Inflammatory macrophage (primary cell): ENCODE measurements around the gene GABPB2.
A peak's percentile ranks its signal among the peaks of the same experiment; 100 is the strongest.
"Not testable (repeated sequence)": the region's sequence is repeated elsewhere in the genome, so short reads cannot be mapped to it uniquely, and the experiment has no call there.

Experiments
- DNase-seq, 2 donors: peaks; one replicate each; pipeline ENCODE4 v3.0.0-alpha.2; 2020 to 2022

The GABPB2 gene

DNA sequence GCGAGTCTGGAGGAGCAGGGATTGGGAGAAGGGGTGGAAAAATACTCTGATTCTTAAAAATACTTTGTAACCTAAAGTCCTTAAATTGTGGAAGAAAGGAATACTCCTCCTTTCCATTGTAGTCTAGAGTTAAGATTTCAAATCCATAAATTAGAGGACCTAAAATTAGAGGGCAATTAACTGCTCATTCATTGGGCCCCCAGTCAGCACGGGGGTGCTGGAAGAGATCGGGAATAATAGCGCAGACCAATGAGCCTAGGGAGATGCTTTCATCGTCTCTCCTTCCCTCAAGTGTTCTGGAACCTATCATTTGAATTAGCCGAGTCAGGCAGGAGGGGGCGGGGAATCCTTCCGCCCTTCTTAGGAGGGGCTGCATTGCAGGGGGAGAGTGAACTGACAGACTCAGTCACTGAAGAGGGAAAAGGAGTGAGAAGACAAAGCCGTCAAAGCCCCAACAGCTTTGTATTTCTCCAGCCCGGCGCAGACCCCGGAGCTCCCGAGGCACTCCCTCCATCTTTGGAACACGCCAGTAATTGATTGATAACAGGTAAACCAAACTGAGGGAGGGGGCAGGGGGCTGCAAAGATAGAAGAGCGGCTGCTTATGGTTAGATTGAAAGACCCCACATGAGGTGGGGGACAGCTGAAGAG is 10.4 kb upstream of the GABPB2 start, which contains the start of gene MLLT11:
MLLT11 (plus strand) TSS at position 391 of the 650 bp plus-strand sequence. CDS start 6,828 bp downstream, outside the sequence.
- DNase-seq: no peak

DNA sequence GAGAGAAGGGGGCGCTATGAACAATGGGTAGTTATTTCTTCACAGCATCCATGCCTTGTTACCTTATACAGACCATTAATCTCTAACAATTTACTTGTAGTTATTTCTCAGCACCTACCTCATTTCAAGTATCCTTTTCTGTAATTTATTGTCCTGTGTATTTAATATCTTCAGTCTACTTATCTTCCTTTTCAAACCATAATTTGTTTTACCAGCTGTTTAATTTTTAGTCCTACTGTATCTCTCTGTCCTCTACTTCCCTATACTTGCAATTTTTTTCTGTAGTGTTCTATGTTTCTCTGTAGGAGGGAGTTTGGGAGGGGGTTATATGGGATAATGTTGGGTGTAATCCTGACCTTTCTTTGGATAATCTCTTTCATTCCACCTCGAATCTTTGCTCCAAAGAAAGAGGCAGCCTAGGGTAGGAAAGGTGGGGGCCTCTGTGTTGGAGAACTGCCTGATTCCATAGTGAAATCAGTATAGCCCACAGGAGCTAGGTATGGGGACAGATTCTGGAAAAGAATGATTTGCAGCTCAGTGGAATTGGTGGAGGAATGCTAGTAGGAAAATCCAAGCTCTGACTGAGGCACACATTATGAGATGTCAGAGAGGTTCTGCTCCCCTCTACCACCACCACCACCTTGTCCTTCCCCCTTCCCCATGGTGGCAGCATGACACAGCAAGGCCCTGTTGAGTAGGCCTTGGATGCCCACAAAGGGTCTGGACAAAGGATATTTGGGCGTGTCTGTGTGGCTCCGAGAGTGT is 9.7 kb upstream of the GABPB2 start:
- DNase-seq: no peak

DNA sequence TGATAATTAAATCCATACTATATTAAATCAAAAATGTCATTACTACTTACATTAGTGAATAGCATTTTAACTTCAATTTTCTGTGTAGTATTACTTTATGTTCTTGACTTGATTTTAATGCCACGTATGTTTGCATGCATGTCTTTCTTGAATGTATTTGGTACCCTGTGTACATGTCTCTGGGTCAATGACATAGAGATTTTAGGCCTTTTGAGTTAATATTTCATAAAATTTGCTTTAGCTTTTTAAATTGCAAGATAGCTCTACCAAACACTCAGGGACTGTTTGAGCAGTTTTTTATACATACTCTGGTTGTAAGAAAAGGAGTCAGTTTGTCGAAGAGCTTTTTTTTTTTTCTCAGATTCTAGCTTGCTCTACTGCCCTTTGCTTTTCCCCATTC is 8.9 kb upstream of the GABPB2 start:
- DNase-seq: no peak

DNA sequence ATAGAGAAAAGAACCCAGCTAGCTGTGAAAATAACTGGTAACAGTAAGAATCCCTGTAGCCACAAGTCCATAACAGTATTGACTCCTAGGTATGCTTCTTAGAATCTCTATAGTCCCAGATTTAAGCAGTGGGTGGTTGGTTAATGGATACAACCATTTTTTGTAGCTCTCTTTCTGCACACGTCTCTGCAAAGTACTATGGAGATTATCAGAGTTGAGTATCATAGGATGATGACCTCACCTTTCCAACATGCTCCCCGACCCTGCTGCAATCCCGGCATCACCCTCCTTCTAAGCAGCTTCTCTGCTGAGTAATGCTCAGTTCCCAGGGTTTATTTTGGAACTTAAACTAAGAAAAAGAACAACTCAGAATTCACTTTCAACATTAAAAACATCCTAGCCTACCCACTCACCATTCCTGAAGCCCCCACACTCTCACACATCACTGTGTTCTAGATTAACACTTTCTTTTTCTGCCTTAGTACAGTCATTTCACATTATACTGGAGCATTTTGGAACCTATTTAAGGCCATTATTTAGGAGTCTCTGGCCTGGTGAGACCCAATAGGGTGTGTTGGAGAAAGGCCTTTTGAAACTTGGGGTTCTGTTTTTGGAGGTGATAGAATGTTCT is 7.7 kb upstream of the GABPB2 start:
- DNase-seq: peak in 1 of 2 donors; percentile 13

DNA sequence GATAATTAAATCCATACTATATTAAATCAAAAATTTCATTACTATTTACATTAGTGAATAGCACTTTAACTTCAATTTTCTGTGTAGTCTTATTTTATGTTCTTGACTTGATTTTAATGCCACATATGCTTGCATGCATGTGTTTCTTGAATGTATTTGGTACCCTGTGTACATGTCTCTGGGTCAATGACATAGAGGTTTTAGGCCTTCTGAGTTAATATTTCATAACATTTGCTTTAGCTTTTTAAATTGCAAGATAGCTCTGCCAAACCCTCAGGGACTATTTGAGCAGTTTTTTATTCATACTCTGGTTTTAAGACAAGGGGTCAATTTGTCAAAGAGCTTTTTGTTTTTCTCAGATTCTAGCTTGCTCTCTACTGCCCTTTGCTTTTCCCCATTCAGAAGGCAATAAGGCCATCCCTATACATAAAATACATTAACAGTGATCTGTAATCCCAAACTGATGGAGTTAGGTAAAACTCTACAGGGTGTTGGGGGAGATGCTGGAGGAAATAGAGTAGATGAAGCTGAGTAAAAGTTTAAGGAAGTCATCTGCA is 5.4 kb upstream of the GABPB2 start:
- DNase-seq: no peak

DNA sequence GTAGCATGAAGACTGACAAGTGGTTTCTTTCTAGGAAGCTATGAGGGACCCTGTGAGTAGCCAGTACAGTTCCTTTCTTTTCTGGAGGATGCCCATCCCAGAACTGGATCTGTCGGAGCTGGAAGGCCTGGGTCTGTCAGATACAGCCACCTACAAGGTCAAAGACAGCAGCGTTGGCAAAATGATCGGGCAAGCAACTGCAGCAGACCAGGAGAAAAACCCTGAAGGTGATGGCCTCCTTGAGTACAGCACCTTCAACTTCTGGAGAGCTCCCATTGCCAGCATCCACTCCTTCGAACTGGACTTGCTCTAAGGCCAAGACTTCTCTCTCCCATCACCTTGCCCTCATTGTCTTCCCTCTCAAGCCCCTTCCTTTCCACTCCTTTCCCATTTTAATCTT is 3.4 kb upstream of the GABPB2 start:
- no peak for DNase-seq

DNA sequence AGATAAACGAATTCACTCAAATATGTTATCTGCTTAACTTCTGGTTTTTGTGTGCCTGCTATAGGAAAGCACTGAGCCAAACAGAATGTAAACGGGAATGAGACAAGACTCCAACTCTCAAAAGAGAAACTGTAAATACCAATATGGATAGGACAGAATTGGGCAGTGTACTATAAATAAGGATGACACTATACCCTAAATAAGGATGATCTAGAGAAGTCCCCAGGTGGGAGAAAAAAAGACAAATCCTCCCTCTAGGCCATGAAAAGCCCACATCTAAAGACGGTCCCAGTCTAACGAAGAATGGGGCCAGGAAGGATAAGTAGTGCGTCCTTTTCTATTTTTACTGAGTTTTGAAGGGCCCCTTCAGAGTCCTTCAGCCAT is 1.5 kb upstream of the GABPB2 start:
- no peak for DNase-seq

DNA sequence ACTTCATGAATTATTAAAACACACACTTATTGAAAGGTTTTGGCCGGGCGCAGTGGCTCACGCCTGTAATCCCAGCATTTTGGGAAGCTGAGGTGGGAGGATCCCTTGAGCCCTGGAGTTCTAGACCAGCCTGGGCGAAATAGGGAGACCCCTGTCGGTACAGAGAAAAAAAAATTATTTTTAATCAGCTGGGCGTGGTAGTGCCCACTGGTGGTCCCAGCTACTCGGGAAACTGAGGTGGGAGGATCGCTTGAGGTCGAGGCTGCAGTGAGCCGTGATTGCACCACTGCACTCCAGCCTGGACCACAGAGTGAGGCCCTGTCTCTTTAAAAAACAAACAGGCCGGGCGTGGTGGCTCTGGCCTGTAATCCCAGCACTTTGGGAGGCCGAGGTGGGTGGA is 1.7 kb downstream of the GABPB2 start:
- no peak for DNase-seq

DNA sequence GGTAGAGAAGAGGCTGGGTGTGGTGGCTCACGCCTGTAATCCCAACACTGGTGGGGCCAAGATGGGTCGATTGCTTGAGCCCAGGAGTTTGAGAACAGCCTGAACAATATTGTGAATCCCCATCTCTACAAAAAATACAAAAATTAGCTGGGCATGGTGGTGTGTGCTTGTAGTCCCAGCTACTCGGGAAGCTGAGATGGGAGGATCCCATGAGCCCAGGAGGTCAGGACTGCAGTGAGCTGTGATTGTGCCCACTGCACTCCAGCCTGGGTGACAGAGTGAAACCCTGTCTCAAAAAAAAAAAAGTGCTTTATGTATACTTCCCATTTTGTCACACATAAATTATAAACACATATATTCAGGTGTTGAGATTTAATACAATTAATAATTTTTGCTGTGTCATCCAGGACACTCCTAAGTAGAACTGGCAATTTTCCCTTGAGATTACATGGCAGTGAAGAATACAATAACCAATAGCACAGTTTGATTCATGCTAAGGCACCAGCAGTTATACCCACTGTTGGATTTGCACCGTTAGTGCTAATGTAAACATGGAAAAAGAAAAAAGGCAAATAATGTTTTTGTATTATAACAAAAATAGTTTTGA is 15.5 kb downstream of the GABPB2 start:
- no peak for DNase-seq

DNA sequence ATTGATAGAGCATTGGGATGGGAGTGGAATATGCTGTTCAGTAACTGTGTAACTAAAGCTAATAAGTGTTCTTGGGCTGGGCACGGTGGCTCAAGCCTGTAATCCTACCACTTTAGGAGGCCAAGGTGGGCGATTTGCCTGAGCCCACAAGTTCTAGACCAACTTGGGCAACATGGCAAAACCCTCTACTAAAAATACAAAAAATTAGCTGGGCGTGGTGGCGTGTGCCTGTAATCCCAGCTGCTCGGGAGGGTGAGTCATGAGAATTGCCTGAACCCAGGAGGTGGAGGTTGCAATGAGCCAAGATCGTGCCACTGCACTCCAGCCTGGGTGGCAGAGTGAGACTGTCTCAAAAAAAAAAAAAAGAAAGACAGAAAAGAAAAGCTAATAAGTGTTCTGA is 26.9 kb downstream of the GABPB2 start:
- DNase-seq: not testable (repeated sequence)

DNA sequence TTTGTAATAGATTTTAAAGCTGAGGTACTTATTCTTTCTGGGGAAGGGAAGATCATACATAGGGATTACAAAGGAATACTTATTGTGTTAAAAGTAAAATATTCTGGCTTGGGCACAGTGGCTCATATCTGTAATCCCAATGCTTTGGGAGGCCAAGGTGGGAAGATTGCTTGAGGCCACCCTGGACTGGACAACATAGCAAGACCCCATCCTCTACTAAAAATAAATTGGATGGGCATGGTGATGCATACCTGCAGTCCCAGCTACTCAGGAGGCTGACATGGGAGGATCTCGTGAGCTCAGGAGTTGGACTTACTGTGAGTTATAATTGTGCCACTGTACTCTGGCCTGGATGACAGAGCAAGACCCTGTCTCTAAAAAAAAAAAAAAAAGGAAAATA is 27.6 kb downstream of the GABPB2 start:
- DNase-seq: no peak

DNA sequence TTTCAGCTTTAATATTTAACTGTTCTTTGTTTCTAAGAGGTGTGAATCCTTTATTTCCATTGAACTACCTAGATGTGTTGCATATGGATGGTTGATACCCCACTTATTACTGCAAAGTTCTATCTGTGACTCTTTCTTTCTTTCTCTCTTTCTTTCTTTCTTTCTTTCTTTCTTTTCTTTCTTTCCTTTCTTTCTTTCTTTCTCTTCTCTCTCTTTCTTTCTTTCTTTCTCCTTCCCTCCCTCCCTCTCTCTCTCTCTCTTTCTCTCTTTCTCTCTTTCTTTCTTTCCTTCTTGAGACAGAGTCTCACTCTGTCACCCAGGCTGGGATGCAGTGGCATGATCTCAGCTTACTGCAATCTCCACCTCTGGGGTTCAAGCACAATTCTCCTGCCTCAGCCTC is 34.1 kb downstream of the GABPB2 start:
- no peak for DNase-seq

DNA sequence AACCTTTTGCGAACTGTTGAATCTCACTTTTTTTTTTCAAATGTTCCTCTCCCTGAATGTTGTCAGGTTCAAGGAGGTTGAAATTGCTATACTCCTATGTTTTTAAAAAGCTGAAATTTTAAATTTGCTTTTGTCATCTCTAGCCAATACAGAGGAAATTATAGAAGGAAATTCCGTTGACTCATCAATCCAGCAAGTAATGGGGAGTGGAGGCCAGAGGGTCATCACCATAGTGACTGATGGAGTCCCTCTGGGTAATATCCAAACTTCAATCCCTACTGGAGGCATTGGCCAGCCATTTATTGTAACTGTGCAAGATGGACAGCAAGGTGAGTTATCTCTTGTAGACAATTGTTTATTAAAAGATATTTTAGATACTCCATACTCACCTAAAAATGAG is 36.3 kb downstream of the GABPB2 start:
- DNase-seq: no peak

DNA sequence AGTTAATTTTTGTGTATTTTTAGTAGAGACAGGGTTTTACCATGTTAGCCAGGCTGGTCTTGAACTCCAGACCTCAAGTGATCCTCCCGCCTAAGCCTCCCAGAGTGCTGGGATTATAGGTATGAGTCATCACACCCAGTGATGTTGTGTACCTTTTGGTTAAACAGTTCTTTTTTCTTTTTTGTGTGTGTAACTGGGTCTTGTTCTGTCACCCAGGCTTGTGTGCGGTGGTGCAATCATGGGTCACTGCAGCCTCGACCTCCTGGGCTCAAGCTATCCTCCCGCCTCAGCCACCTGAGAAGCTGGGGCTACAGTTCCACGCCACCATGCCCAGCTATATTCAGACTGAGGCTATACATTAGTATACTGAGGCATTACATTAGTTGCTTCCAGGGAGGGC is 37.8 kb downstream of the GABPB2 start:
- DNase-seq: no peak

DNA sequence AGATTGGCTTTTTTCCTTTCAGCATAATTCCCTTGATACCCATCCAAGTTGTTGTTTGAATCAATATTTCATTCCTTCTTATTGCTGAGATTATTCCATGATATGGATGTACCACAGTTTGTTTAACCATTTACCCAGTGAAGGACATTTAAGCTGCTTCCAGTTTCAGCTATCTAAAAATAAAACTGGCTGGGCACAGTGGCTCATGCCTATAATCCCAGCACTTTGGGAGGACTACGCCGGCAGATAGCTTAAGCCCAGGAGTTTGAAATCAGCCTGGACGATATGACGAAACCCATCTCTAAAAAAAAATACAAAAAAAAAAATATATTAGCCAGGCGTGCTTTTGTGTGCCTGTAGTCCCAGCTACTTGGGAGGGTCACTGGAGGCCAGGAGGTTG is 43.3 kb downstream of the GABPB2 start:
- no peak for DNase-seq

DNA sequence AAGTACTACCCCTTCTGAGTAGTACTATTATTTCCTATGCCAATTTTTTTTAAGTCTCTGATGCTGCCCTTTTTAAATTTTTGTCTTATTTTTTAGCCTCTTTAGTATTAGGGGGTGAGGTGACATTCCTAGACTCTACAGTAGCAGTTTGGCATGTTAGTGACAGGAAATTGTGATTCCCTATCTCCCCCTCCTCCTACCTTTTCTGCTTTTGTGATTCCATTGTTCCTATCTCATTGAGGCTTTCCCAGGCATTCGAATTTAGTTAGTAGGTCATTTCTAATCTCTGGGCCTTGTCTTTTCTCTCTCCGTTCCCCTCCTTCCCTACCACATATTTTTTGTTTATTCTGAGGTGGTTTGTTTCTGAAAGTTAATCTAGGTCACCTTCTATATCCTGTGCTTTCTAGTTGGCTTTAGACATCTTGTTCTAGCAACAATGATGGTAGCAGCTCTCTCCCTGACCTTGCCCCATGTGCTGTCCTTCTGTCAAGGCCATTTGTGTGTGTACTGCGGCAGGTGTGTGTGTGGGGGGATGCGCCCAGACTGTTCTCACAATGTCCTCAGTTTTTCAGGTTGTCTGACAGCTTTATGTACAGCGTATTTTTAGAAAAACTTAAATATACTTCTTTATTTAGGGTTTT is 54.3 kb downstream of the GABPB2 start:
- DNase-seq: no peak

DNA sequence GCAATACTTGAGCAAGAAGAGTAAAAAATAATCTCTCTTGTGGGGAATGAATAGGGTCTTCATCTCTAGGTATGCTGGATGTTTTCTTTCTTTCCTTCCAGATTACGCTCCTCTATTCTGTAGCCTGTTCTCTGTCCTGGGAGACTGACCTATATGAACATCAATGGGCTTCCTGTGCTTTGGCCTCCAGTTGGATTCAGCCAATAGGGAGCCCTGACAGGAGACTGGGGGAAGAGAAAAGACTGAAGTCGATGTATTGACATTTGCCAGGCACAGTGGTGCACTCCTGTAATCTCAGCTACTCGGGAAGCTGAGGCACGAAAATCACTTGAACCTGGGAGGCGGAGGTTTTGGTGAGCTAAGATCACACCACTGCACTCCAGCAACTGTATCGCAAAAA is 58.2 kb downstream of the GABPB2 start:
- DNase-seq: no peak

DNA sequence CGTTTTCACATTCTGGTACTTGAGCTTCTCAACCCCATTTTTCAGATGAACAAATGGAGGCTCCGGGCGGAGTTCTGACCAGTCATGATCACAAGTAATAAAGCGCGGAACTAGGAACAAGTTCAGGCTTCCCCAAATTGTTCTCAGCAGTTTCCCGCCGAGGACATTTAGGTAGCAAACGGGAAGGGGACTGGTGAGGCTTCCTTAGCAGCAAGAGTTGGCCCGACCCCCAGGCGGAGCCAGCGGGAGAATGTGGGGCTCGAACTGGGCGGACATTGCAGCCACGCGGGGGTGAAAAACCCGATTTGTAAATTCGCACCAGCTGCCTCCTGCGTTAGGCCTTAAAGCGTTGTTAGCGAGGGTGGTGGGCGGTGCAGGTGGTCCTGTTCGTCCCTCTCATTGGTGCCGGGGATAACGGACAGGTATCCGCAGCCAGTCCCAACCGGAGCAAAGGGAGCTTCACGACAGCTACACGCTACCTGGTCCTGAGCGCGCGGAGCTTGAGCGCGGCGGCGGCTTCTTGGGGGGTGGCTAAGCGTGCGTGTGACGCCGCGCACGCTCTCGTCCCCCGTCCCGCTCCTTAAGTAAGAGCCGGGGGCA is 60.5 kb downstream of the GABPB2 start:
- peak; percentile 69 to 78 for DNase-seq

DNA sequence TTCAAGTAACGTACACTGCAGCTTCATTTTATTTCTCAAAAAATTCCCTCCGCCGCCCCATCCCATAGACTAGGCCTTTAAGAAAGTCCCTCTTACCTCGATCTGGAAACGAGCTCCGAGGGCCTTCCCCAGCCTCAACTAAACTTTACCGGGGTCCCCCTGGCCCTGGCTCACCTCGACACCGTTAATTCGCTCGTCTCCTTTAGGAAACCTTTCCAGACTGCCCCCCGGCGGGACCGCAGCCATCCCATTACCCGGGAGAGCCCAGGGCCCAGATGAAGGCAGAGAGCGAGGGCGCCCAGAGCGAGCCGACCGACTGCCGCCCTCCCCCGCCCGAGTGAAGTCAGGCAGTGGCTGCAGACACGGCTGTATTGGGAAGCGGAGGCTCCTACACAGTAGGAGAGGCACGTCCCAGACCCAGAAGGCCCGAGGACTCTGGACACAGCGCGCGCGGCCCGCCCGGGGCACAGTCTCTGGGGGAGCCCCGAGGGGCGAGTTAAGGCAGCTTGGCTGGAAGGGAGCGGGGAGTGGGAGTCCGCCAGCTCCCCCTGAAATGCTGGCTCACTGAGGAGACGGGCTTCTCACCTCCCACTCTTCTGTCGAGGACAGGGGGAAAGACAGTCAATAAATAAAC is 61.3 kb downstream of the GABPB2 start:
- DNase-seq: no peak

DNA sequence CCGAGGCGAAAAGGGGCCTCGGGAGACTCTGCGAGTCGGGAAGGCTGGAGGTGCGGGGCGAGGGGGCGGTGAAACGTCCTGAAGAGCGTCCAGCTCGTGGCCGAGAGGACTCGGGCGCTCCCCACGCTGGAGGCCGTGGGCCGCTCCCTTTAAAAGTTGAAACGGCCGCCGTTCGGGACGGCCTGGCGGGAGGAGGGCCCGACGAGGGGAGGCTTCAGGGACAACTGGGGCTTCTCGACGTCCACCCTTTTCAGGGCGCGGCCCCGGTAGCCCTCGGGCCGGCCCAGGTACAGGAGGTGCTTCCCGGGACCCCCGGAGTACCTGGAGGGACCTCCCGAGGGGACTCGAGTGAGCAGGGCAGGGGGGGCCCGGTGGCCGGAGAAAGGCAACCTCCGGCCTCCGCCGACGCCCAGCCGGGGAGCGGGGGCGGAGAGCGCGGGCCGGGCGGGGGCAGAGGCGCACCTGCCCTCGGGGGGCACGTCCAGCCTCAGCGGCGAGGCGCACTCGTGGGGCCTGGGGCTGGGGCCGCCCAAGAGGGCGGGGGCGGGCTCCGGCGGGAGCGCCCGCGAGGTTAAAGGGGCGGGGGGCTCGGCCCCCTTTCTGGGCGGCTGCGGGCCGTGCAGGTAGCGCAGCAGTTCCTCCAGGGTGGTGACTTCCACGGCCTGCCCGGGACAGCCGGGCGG is 61.9 kb downstream of the GABPB2 start:
- DNase-seq: no peak
